D721Med (cell line): ENCODE data around the gene SMIM12.

ENCODE experiments used
- DNase-seq: peaks from one replicate; pipeline ENCODE4 v3.0.0; 2011; ENCODE audit warnings: low spot score; ENCODE audit not compliant: insufficient read length
- FAIRE-seq: peaks from 2 replicates; lab custom pipeline; 2011; peaks lifted over from hg19 to GRCh38; lab: Jason Lieb, UNC
- TF ChIP-seq, protein P1 (sequence below): IDR thresholded peaks from 2 replicates; pipeline ENCODE4 v1.5.1; 2012; ENCODE audit warnings: mild to moderate bottlenecking, control low read depth; ENCODE audit not compliant: insufficient read depth; ENCODE audit errors: missing control alignments

SMIM12 gene, protein sequence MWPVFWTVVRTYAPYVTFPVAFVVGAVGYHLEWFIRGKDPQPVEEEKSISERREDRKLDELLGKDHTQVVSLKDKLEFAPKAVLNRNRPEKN

DNA sequence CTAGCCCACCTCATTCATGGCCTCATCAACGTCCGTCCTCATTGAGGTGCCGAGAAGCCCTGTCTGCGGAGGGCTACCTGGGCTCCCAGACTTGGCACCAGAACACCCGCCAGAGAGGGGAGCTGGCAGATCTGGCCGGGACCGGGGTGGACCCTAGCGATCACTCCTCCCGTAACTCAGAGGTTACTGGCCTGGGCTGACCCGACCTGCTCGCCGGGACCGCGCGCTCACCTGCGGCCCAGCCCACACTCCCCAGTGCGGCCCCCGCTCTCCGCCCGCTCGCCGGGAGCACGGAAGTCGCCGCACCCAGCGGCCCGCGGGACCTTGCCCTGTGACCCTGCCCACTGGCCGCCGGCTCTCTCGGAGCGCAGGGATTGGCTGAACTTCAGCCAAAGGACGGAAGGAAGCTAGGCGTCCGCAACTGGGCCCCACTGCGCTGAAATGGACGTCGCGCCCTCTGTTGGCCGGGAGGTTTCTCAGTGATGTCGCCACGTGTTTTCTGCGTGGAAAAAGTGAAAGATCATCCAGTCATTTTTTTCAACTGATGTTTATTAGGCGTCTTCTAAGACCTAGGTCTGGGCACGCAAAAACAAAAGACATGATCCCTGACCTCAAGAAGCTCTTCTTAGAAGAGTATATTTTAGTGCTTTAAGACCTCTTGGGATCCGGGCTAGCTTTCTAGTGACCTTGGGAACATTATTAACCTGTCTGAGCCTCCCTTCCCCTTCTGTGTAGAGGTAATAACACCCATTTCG, at the start of gene SMIM12:
Gene SMIM12, minus strand, starts transcription at position 304 of the 755 bp plus-strand sequence. CDS start 3,772 bp downstream, outside the sequence.
- FAIRE-seq (peak; percentile 44), DNase-seq (peak; percentile 96)
- TF ChIP-seq, protein P1, sequence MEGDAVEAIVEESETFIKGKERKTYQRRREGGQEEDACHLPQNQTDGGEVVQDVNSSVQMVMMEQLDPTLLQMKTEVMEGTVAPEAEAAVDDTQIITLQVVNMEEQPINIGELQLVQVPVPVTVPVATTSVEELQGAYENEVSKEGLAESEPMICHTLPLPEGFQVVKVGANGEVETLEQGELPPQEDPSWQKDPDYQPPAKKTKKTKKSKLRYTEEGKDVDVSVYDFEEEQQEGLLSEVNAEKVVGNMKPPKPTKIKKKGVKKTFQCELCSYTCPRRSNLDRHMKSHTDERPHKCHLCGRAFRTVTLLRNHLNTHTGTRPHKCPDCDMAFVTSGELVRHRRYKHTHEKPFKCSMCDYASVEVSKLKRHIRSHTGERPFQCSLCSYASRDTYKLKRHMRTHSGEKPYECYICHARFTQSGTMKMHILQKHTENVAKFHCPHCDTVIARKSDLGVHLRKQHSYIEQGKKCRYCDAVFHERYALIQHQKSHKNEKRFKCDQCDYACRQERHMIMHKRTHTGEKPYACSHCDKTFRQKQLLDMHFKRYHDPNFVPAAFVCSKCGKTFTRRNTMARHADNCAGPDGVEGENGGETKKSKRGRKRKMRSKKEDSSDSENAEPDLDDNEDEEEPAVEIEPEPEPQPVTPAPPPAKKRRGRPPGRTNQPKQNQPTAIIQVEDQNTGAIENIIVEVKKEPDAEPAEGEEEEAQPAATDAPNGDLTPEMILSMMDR = peak; percentile 93

DNA sequence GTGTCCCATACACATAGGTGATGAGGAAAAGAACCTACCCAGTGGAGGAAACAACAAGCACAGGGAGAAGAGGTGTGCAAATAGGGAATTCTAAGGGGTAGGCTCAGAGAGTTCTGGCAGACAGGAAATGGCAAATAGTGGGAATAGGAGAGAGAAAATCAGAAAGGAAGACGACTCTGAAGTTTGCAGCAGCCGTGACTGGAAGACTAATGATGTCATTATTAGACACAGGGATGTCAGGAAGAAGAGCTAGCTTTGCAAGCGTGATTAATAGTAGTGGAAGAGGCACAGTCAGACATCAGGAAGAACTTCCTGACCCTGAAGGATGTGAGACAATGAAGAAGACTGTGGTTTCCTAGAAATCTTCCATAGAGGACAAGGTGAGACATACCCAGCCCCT, 48.8 kb upstream of the SMIM12 start:
- no peak for FAIRE-seq
- TF ChIP-seq, protein P1 = no peak
- DNase-seq = no peak

DNA sequence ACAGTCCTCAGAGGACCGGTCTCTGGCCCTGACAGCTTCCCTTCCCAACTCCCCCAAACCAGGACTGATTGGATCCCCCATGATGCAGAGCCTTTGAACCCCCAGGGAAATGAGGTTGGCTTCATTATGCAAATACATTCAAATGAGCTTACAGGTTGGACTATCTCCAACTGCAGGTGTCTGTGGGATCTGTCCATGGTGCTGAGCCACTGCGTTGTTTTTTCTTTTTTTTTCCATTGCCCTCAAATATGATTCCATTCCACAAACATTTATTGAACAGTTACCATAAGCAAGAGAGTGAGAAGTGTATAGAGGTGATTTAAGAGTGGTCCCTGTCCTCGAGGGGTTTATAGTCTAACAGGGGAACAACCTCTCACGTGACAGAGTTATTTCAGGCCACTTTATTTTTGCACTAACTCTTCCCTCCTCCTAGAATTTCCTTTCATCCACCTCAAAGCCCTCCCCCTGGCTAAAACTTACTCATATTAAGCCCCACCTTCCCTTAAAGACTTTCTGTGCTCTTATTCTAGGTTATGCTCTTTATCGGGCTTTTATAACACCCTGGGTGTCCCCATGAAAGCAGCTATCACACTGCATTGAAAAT, 48.0 kb upstream of the SMIM12 start:
- TF ChIP-seq, protein P1 = no peak
- FAIRE-seq (no peak), DNase-seq (no peak)

DNA sequence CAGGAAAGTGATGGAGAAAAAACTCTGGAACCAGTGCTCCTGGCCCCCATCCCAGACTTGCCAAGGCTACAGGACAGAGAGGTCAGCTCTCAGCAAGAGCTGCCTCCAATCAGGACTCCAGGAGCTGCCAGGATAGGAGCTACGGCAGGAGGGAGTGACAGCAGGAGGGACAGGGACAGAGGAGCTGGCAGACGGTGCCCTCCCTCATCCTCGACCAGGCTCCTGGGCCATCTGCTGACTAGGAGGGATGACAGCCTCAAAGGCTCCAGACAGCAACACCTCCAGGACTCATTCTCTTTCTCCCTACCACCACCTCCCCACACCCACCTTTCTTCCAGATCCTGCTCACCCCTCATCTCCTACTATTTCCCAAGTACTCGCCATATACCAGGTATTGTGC, 47.2 kb upstream of the SMIM12 start:
- DNase-seq (peak; percentile 72), FAIRE-seq (no peak)
- TF ChIP-seq, protein P1 = no peak

- FAIRE-seq (no peak), DNase-seq (no peak)
- TF ChIP-seq, protein P1 = no peak
Observed at GRCh38 chr1:34906222-34906621, 46.7 kb upstream of the SMIM12 start.

DNA sequence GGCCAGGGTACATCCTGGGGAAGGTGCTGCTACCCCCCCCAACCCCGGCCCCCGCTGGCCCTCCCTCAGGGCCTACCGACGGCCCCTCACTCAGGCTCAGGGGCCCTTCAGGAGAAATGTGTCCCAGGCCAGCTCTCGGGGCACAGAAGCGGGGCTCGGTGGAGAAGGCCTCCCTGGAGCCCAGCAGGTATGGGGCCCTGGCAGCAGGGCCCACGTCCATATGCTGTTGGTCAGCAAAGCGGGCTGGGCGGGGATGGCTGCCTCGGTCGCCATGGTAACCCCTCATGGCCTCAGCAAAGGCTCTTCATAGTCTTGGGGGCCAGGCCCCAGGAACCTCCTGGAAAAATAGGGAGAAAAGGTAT, 45.5 kb upstream of the SMIM12 start:
- DNase-seq (no peak), FAIRE-seq (no peak)
- TF ChIP-seq, protein P1 = no peak
